Effector memory CD4-positive, alpha-beta T cell (primary cell): ENCODE data around the gene C6orf132.

Experiments
- DNase-seq, 3 donors: peaks; one replicate each; pipeline ENCODE4 v3.0.0-alpha.2; 2020
- H3K27ac ChIP-seq: 2 replicates; pipeline ENCODE4 v1.7.0; 2013; ENCODE audit warnings: mild to moderate bottlenecking, low read length, moderate library complexity; ENCODE audit not compliant: insufficient read depth, poor library complexity, severe bottlenecking
- H3K27me3 ChIP-seq: replicated peaks from 2 replicates; pipeline ENCODE4 v1.7.0; 2013; ENCODE audit warnings: mild to moderate bottlenecking, low read length; ENCODE audit not compliant: insufficient read depth, control insufficient read depth, poor library complexity, severe bottlenecking
- H3K36me3 ChIP-seq: 2 replicates; pipeline ENCODE4 v1.7.0; 2013; ENCODE audit warnings: mild to moderate bottlenecking, low read length, moderate library complexity; ENCODE audit not compliant: control insufficient read depth, insufficient read depth
- H3K4me1 ChIP-seq: 2 replicates; pipeline ENCODE4 v1.7.0; 2013; ENCODE audit warnings: low read length, mild to moderate bottlenecking; ENCODE audit not compliant: control insufficient read depth, insufficient read depth, poor library complexity, severe bottlenecking
- H3K4me3 ChIP-seq: 2 replicates; pipeline ENCODE4 v1.7.0; 2013; ENCODE audit warnings: low read length, low read depth, mild to moderate bottlenecking; ENCODE audit not compliant: insufficient read depth, poor library complexity, severe bottlenecking
- H3K9me3 ChIP-seq: 2 replicates; pipeline ENCODE4 v1.7.0; 2013; ENCODE audit warnings: mild to moderate bottlenecking, low read length, moderate library complexity; ENCODE audit not compliant: control insufficient read depth

The C6orf132 gene

GRCh38 chr6:42100029-42100901, 42.2 kb downstream of the C6orf132 start:
- Histone ChIP-seq H3K27me3 (no peaks in the 10 kb centered on the region), H3K9me3 (no peaks in the 10 kb centered on the region), H3K4me3 (no peak overlapping the region), H3K4me1 (peaks cover 6% of the 10 kb centered on the region), H3K27ac (no peak overlapping the region), H3K36me3 (no peaks in the 10 kb centered on the region)
- no peak for DNase-seq

GRCh38 chr6:42099340-42100028, 42.9 kb downstream of the C6orf132 start:
- Histone ChIP-seq H3K4me1 (peaks cover under 1% of the 10 kb centered on the region), H3K9me3 (no peaks in the 10 kb centered on the region), H3K4me3 (no peak overlapping the region), H3K27ac (no peak overlapping the region), H3K36me3 (no peaks in the 10 kb centered on the region), H3K27me3 (no peaks in the 10 kb centered on the region)
- DNase-seq = no peak

- no peak overlapping the region for H3K27ac ChIP-seq
- H3K36me3 ChIP-seq = no peaks in the 10 kb centered on the region
- H3K9me3 ChIP-seq = no peaks in the 10 kb centered on the region
- H3K27me3 ChIP-seq = no peaks in the 10 kb centered on the region
- H3K4me3 ChIP-seq = no peak overlapping the region
- H3K4me1 ChIP-seq = no peaks in the 10 kb centered on the region
- no peak for DNase-seq
These were observed 46.5 kb downstream of the C6orf132 start for GRCh38 chr6:42095776-42096541.

- Histone ChIP-seq H3K9me3 (no peaks in the 10 kb centered on the region), H3K27me3 (no peaks in the 10 kb centered on the region), H3K4me1 (no peaks in the 10 kb centered on the region), H3K36me3 (no peaks in the 10 kb centered on the region), H3K27ac (no peak overlapping the region), H3K4me3 (no peak overlapping the region)
- no peak for DNase-seq
These were observed 47.3 kb downstream of the C6orf132 start for GRCh38 chr6:42095094-42095493.

- Histone ChIP-seq H3K36me3 (no peaks in the 10 kb centered on the region), H3K4me1 (no peaks in the 10 kb centered on the region), H3K4me3 (no peak overlapping the region), H3K27me3 (no peaks in the 10 kb centered on the region), H3K27ac (no peak overlapping the region), H3K9me3 (no peaks in the 10 kb centered on the region)
- DNase-seq = no peak
These were observed 48.7 kb downstream of the C6orf132 start for GRCh38 chr6:42093582-42094329.

- Histone ChIP-seq H3K27ac (no peak overlapping the region), H3K4me3 (no peak overlapping the region), H3K36me3 (peaks cover 3% of the 10 kb centered on the region), H3K9me3 (no peaks in the 10 kb centered on the region), H3K27me3 (no peaks in the 10 kb centered on the region), H3K4me1 (no peaks in the 10 kb centered on the region)
- no peak for DNase-seq
These were observed 50.7 kb downstream of the C6orf132 start for GRCh38 chr6:42091718-42092023.

- Histone ChIP-seq H3K27me3 (no peaks in the 10 kb centered on the region), H3K4me1 (no peaks in the 10 kb centered on the region)
These were observed 51.4 kb downstream of the C6orf132 start for GRCh38 chr6:42090819-42091717.

GRCh38 chr6:42088101-42088591, 54.3 kb downstream of the C6orf132 start:
- H3K36me3 ChIP-seq = peaks cover 4% of the 10 kb centered on the region
- no peak for DNase-seq

More at GRCh38 chr6:42090819-42091717, 51.4 kb downstream of the C6orf132 start:
- H3K9me3 ChIP-seq = no peaks in the 10 kb centered on the region
- peaks cover 4% of the 10 kb centered on the region for H3K36me3 ChIP-seq
- no peak for DNase-seq
- H3K4me3 ChIP-seq = no peak overlapping the region
- no peak overlapping the region for H3K27ac ChIP-seq

More at GRCh38 chr6:42088101-42088591, 54.3 kb downstream of the C6orf132 start:
- Histone ChIP-seq H3K27me3 (no peaks in the 10 kb centered on the region), H3K4me3 (no peak overlapping the region), H3K4me1 (no peaks in the 10 kb centered on the region), H3K9me3 (no peaks in the 10 kb centered on the region), H3K27ac (no peak overlapping the region)
